COLO668 (cell line): ENCODE measurements around the gene RTN3.
"Not testable (repeated sequence)": the region's sequence is repeated elsewhere in the genome, so short reads cannot be mapped to it uniquely, and the experiment has no call there.

Experiments
- DNase-seq: peaks from one replicate; lab custom pipeline; 2025; ENCODE audit not compliant: unreplicated experiment; lab: John Stamatoyannopoulos, UW

RTN3 gene

GRCh38 chr11:63768237-63769041, 87.1 kb downstream of the RTN3 start, which contains the start of gene ZFTA:
Gene ZFTA (minus strand): TSS chr11:63768775. CDS start chr11:63768622, 153 bp downstream.
- peak; percentile 47 for DNase-seq

GRCh38 chr11:63769042-63769713, 87.9 kb downstream of the RTN3 start:
- peak; percentile 45 for DNase-seq

- peak; percentile 40 for DNase-seq
These were observed 88.6 kb downstream of the RTN3 start for GRCh38 chr11:63769714-63770455.

- no peak for DNase-seq
These were observed 89.5 kb downstream of the RTN3 start for GRCh38 chr11:63770763-63771162.

- not testable (repeated sequence) for DNase-seq
These were observed 90.5 kb downstream of the RTN3 start for GRCh38 chr11:63771741-63772318.

GRCh38 chr11:63775191-63775590, 93.9 kb downstream of the RTN3 start:
- no peak for DNase-seq

GRCh38 chr11:63779039-63779438, 97.7 kb downstream of the RTN3 start:
- no peak for DNase-seq

- no peak for DNase-seq
These were observed 101.4 kb downstream of the RTN3 start for GRCh38 chr11:63782749-63783148.

GRCh38 chr11:63783925-63784592, 102.8 kb downstream of the RTN3 start:
- DNase-seq: no peak

GRCh38 chr11:63785823-63786222, 104.5 kb downstream of the RTN3 start:
- no peak for DNase-seq

GRCh38 chr11:63791495-63792167, 110.3 kb downstream of the RTN3 start:
- DNase-seq: no peak

GRCh38 chr11:63793161-63793560, 111.9 kb downstream of the RTN3 start:
- no peak for DNase-seq

GRCh38 chr11:63795066-63795465, 113.8 kb downstream of the RTN3 start:
- DNase-seq: no peak

GRCh38 chr11:63800921-63801320, 119.6 kb downstream of the RTN3 start:
- no peak for DNase-seq

GRCh38 chr11:63802637-63803414, 121.5 kb downstream of the RTN3 start:
- DNase-seq: peak; percentile 23

- peak; percentile 19 for DNase-seq
These were observed 123.0 kb downstream of the RTN3 start for GRCh38 chr11:63804259-63804658.

GRCh38 chr11:63805844-63806415, 124.6 kb downstream of the RTN3 start:
- DNase-seq: no peak
